ENCODE results near the gene PTMA. TPM values are rescaled to one million over a fixed set of nuclear protein-coding genes. Genes with fewer than 3 reads are reported as not detected.

PTMA gene
- total RNA-seq, 1 experiment from 2014 or later: 1,956 TPM

- no peak for DNase-seq (ENCODE audit: low spot score)
These were observed 32.1 kb upstream of the PTMA start for GRCh38 chr2:231676243-231676642.

GRCh38 chr2:231677632-231678104 lies 30.7 kb upstream of the PTMA start:
- peak; percentile 64 for DNase-seq (ENCODE audit: low spot score)

GRCh38 chr2:231679908-231680284 lies 28.4 kb upstream of the PTMA start:
- no peak for DNase-seq (ENCODE audit: low spot score)

GRCh38 chr2:231680285-231680991 lies 27.9 kb upstream of the PTMA start:
- no peak for DNase-seq (ENCODE audit: low spot score)

- no peak for DNase-seq (ENCODE audit: low spot score)
These were observed 27.1 kb upstream of the PTMA start for GRCh38 chr2:231680992-231681852.

- no peak for DNase-seq (ENCODE audit: low spot score)
These were observed 25.6 kb upstream of the PTMA start for GRCh38 chr2:231682603-231683291.

- DNase-seq (ENCODE audit: low spot score): no peak
These were observed 24.8 kb upstream of the PTMA start for GRCh38 chr2:231683292-231684235.

- no peak for DNase-seq (ENCODE audit: low spot score)
These were observed 23.8 kb upstream of the PTMA start for GRCh38 chr2:231684314-231685223.

- DNase-seq (ENCODE audit: low spot score): no peak
These were observed 22.8 kb upstream of the PTMA start for GRCh38 chr2:231685349-231686191.

- DNase-seq (ENCODE audit: low spot score): no peak
These were observed 21.9 kb upstream of the PTMA start for GRCh38 chr2:231686192-231687100.

GRCh38 chr2:231687133-231687852 lies 21.0 kb upstream of the PTMA start:
- DNase-seq (ENCODE audit: low spot score): no peak

GRCh38 chr2:231687961-231688360 lies 20.4 kb upstream of the PTMA start:
- no peak for DNase-seq (ENCODE audit: low spot score)

GRCh38 chr2:231688719-231689118 lies 19.6 kb upstream of the PTMA start:
- no peak for DNase-seq (ENCODE audit: low spot score)

GRCh38 chr2:231689124-231689893 lies 19.0 kb upstream of the PTMA start:
- no peak for DNase-seq (ENCODE audit: low spot score)

- no peak for DNase-seq (ENCODE audit: low spot score)
These were observed 17.0 kb upstream of the PTMA start for GRCh38 chr2:231691251-231691772.

GRCh38 chr2:231692847-231693246 lies 15.5 kb upstream of the PTMA start:
- DNase-seq (ENCODE audit: low spot score): no peak

Data from H4 (cell line).